Upper lobe of left lung (tissue), 6 donors: ENCODE data around the gene D2HGDH. TPM values are rescaled to one million over a fixed set of nuclear protein-coding genes. Genes with fewer than 3 reads are reported as not detected.

ENCODE experiments used
- ATAC-seq, 2 donors: fragments of 200-7000 bp; cut with Tn5 transposase; one replicate each; pipeline ENCODE4 v1.9.1; 2022; ENCODE audit warnings: mild to moderate bottlenecking in 2 of 2, moderate library complexity in 2 of 2; ENCODE audit not compliant: low FRiP score in 2 of 2
- DNase-seq, 2 donors: peaks; one replicate each; pipeline ENCODE4 v3.0.0-alpha.2; 2019 to 2020
- H3K27ac ChIP-seq, 4 donors: fragments of 200-600 bp; sonication (generic); one replicate each; pipeline ENCODE4 v1.5.1; 2016 to 2019
- H3K27me3 ChIP-seq, 4 donors: fragments of 200-600 bp; sonication (generic); one replicate each; pipeline ENCODE4 v1.5.1; 2017 to 2019
- H3K36me3 ChIP-seq, 4 donors: fragments of 200-600 bp; sonication (generic); one replicate each; pipeline ENCODE4 v1.5.1; 2016 to 2019
- H3K4me1 ChIP-seq, 4 donors: fragments of 200-600 bp; sonication (generic); one replicate each; pipeline ENCODE4 v1.5.1; 2018 to 2019
- H3K4me3 ChIP-seq, 4 donors: fragments of 200-600 bp; sonication (generic); one replicate each; pipeline ENCODE4 v1.5.1; 2017 to 2019; ENCODE audit warnings: mild to moderate bottlenecking in 2 of 4, moderate library complexity in 1 of 4
- H3K9me3 ChIP-seq, 4 donors: fragments of 200-600 bp; sonication (generic); one replicate each; pipeline ENCODE4 v1.5.1; 2018 to 2019
- EP300 ChIP-seq, 4 donors: sonication (generic); formaldehyde crosslinking; IDR thresholded peaks; one replicate each; pipeline ENCODE4 v1.5.1; 2017; ENCODE audit warnings: antibody characterized with exemption in 4 of 4, control low read depth in 2 of 4
- POLR2A ChIP-seq, 4 donors: fragments of 450-650 bp; IDR thresholded peaks; one replicate each; pipeline ENCODE4 v1.5.1; 2016 to 2017; ENCODE audit warnings: antibody characterized with exemption in 4 of 4, mild to moderate bottlenecking in 2 of 4
- POLR2AphosphoS5 ChIP-seq, 2 donors: sonication (generic); formaldehyde crosslinking; IDR thresholded peaks; one replicate each; pipeline ENCODE4 v1.5.1; 2017; ENCODE audit warnings: antibody characterized with exemption in 2 of 2
- WGBS, 2 donors: methylation state at CpG; one replicate each; pipeline ENCODE4 v1.1.5; 2017 to 2018; 5-methylcytosine and 5-hydroxymethylcytosine counted together
- total RNA-seq, 6 donors: library from RNA; depleted of rRNA in 4 of 6; stranded (reverse); fragments of >200 nt in 4 of 6; gene quantifications; one replicate each; pipeline versions ENCODE4 v1.1.0 to v1.2.1, GENCODE V29; 2016 to 2021
- TF ChIP-seq, protein P1 (sequence below), 6 experiments: fragments of 450-650 bp in 4 of 6; fragments of 200-600 bp in 2 of 6; sonication (generic) in 2 of 6; IDR thresholded peaks; one replicate each; pipeline ENCODE4 v1.5.1; 2016 to 2019; ENCODE audit warnings: antibody characterized with exemption in 6 of 6
- donor health status: DM: no; HTN: no; CAD: no; lungs with moderate emphysema.
- donor health status: DM: no; HTN: yes; CAD: no; lungs with severe emphysema.

The D2HGDH gene
- total RNA-seq = 100 to 1,000 TPM in 1 of 6 donors, 10 to 100 TPM in 5; 12.5 to 155 (median 35.8) TPM

DNA sequence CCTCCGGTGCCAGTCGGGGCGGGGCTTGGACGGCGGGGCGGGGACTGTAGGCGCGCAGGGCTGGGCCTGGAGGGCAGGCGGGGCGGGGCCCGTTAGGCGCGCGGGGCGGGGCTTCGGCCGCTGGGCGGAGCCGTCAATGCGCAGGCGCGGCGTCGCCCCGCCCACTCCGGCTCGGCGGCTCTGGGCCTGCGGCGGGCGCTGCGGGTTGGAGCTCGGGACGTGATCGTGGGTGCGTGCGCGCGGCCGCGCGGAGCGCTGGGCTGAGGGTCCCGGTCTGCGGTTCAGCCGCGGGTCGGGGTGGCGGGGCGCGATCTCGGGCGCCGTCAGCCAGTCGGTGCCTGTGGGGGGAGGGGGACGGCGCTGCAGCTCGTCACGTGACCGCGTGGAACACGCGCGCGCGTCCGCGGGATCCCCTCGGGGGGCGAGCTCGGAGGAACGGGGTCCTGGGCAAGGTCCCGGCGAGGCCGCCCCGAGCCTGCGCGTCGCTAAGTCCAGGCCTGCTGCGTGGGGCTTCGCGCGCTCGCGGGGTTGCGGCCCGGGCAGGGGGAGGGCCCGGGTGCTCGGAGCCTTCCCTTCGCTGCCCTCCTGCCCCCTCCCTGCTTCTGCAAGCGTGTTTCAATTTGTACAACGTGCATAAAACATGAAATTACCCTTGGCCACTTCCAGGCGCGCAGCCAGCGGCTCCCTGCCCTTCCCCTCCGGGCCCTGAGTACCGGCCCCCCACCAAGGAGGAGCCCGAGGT is at the start of gene D2HGDH:
Gene D2HGDH (plus strand): TSS at position 164 of the 742 bp plus-strand sequence. CDS start 595 bp downstream, outside the sequence.
- peaks cover 0 to 6% (median 0%) of the 10 kb centered on the region in 4 donors for H3K36me3 ChIP-seq
- no peaks in the 10 kb centered on the region for H3K9me3 ChIP-seq
- H3K27me3 ChIP-seq = no peaks in the 10 kb centered on the region
- peak; percentile 97 to 100 for DNase-seq
- 0% methylated on average over 15 of the region's 98 CpGs; no CpG with 5 or more reads in 1 of the 2 donors for WGBS, 2 donors
- H3K27ac ChIP-seq = peak within 1 kb of the TSS; percentile 77 to 92 (median 90)
- peak within 1 kb of the TSS; percentile 78 to 100 (median 86) for H3K4me3 ChIP-seq
- peaks cover 16 to 22% (median 16%) of the 10 kb centered on the region in 4 donors for H3K4me1 ChIP-seq
- ATAC-seq = peak; percentile 95 to 97
- TF ChIP-seq POLR2A (IDR thresholded peaks at IDR 0.05) (peak in 2 of 4 donors; percentile 63 to 91), EP300 (IDR thresholded peaks at IDR 0.05) (no peak), POLR2AphosphoS5 (IDR thresholded peaks at IDR 0.05) (peak; percentile 57 to 67)
- TF ChIP-seq, protein P1, sequence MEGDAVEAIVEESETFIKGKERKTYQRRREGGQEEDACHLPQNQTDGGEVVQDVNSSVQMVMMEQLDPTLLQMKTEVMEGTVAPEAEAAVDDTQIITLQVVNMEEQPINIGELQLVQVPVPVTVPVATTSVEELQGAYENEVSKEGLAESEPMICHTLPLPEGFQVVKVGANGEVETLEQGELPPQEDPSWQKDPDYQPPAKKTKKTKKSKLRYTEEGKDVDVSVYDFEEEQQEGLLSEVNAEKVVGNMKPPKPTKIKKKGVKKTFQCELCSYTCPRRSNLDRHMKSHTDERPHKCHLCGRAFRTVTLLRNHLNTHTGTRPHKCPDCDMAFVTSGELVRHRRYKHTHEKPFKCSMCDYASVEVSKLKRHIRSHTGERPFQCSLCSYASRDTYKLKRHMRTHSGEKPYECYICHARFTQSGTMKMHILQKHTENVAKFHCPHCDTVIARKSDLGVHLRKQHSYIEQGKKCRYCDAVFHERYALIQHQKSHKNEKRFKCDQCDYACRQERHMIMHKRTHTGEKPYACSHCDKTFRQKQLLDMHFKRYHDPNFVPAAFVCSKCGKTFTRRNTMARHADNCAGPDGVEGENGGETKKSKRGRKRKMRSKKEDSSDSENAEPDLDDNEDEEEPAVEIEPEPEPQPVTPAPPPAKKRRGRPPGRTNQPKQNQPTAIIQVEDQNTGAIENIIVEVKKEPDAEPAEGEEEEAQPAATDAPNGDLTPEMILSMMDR (IDR thresholded peaks at IDR 0.05) = peak in 2 of 6 experiments; percentile 23 to 29

DNA sequence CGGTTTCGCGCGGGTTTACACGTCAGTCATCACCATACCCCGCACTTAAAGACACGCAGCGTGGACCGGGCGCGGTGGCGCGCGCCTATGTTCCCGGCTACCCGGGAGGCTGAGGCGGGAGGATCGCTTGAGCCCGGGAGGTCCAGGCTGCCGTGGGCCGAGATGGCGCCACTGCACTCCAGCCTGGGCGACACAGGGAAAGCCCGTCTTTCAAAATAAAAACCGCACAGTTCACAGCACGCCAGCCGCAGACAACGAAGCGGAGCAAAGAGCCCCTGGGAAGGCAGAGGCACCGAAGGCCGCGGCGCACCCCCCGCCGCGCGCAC is 48.1 kb upstream of the D2HGDH start:
- DNase-seq (no peak), ATAC-seq (peak in 1 of 2 donors; percentile 16)
- Histone ChIP-seq H3K27ac (peak overlapping the region; percentile 88 to 95 (median 94)), H3K4me3 (peak overlapping the region; percentile 93 to 99 (median 99)), H3K36me3 (peaks cover 3 to 36% (median 5%) of the 10 kb centered on the region in 4 donors), H3K9me3 (no peaks in the 10 kb centered on the region), H3K27me3 (no peaks in the 10 kb centered on the region), H3K4me1 (peaks cover 20 to 40% (median 25%) of the 10 kb centered on the region in 4 donors)
- WGBS, 2 donors = 0% methylated on average over 24 to 31 of the region's 37 CpGs
- TF ChIP-seq EP300 (IDR thresholded peaks at IDR 0.05) = no peak
- TF ChIP-seq, protein P1 (IDR thresholded peaks at IDR 0.05) = no peak
- TF ChIP-seq POLR2AphosphoS5 (IDR thresholded peaks at IDR 0.05) = no peak
- no peak for TF ChIP-seq POLR2A (IDR thresholded peaks at IDR 0.05)

- peak; percentile 97 to 100 for DNase-seq
- Histone ChIP-seq H3K27ac (peak within 1 kb of the TSS; percentile 88 to 95 (median 94)), H3K27me3 (no peaks in the 10 kb centered on the region), H3K9me3 (no peaks in the 10 kb centered on the region), H3K4me1 (peaks cover 20 to 40% (median 25%) of the 10 kb centered on the region in 4 donors), H3K36me3 (peaks cover 3 to 36% (median 8%) of the 10 kb centered on the region in 4 donors), H3K4me3 (peak within 1 kb of the TSS; percentile 93 to 99 (median 99))
- TF ChIP-seq EP300 (IDR thresholded peaks at IDR 0.05) (peak in 1 of 4 donors; percentile 65), POLR2AphosphoS5 (IDR thresholded peaks at IDR 0.05) (peak; percentile 94 to 97), POLR2A (IDR thresholded peaks at IDR 0.05) (peak in 3 of 4 donors; percentile 36 to 94 (median 82))
- TF ChIP-seq, protein P1 (IDR thresholded peaks at IDR 0.05) = peak in 2 of 6 experiments; percentile 25 to 41
- ATAC-seq = peak; percentile 98 to 99
- WGBS, 2 donors = 0% methylated on average over 47 to 59 of the region's 102 CpGs
These were observed 47.6 kb upstream of the D2HGDH start, which contains the start of gene DTYMK for GRCh38 chr2:241686650-241687425. DTYMK (minus strand) TSS chr2:241686815; CDS start chr2:241686783, 32 bp downstream.

GRCh38 chr2:241689306-241689705 is 45.1 kb upstream of the D2HGDH start:
- no peaks in the 10 kb centered on the region for H3K27me3 ChIP-seq
- no peak overlapping the region for H3K27ac ChIP-seq
- H3K36me3 ChIP-seq = peaks cover under 1 to 27% (median 7%) of the 10 kb centered on the region in 4 donors
- H3K4me1 ChIP-seq = peaks cover 20 to 40% (median 25%) of the 10 kb centered on the region in 4 donors
- no peaks in the 10 kb centered on the region for H3K9me3 ChIP-seq
- WGBS, 2 donors = 87 to 92% methylated on average over 10 of the region's 10 CpGs
- DNase-seq (no peak), ATAC-seq (no peak)
- no peak overlapping the region for H3K4me3 ChIP-seq
- TF ChIP-seq, protein P1 (IDR thresholded peaks at IDR 0.05) = no peak
- TF ChIP-seq POLR2A (IDR thresholded peaks at IDR 0.05) = no peak
- no peak for TF ChIP-seq EP300 (IDR thresholded peaks at IDR 0.05)
- no peak for TF ChIP-seq POLR2AphosphoS5 (IDR thresholded peaks at IDR 0.05)
